Inferior parietal cortex (tissue), 1 donor: Measurements from ENCODE around the gene PRKCE.
"Not testable (repeated sequence)": the region's sequence is repeated elsewhere in the genome, so short reads cannot be mapped to it uniquely, and the experiment has no call there.

Experiments
- DNase-seq: peaks from one replicate; pipeline ENCODE4 v3.0.0-alpha.2; 2016; ENCODE audit errors: extremely low spot score

Gene PRKCE

DNA sequence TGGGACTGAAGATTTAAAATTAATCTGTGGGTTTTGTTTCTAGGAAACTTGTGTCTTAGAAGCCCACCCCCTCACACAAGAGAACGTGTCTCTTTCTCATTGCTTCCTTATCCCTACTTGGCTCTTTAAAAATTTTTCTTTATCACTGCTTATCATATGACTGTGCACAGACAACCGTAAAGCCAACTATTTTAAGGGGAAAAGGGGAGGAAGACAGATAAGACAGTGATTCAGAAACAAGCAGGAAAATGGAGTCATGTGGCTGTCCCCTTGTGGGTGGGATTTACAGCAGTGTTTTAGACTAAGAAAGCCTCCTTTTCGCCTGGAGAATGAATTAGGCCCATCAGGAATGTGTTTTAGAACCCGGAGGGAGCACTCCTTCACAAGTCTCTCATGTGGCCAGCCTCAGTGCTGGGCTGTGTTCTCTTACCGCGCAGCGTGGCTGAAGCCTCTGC lies 17.6 kb downstream of the PRKCE start:
- DNase-seq = no peak

DNA sequence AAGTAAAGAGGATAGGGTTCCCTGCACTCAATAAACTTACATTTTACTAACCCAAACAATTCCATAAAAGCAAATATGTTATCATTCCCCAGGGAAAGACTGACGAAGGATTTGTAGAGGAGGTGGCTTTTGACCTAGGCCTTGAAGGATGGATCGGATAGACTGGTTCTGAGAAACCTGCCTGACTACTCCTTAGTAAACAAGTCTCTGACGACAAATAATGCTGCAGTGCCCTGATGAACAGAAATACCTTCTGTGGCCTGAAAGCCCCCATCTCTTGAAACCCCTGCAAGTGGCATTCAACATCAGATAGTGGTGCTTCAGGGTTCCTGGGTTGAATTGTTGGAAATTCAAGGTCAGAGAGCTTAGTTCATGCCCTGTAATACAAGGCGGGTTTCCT lies 19.2 kb downstream of the PRKCE start:
- DNase-seq = no peak

DNA sequence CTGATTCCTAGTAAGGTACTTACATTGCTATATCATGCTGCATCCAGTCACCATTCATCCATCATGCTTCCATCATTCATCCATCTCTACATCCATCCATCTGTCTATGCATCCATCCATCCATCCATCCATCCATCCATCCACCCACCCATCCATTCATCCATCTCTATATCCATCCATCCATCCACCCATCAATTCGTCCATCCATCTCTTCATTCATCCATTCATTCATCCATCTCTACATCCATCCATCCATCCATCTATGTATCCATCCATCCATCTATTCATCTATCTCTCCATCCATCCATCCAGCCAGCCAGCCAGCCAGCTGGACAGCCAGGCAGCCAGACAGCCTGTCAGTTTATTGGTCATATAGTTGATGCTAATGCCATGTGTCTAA lies 20.7 kb downstream of the PRKCE start:
- no peak for DNase-seq

DNA sequence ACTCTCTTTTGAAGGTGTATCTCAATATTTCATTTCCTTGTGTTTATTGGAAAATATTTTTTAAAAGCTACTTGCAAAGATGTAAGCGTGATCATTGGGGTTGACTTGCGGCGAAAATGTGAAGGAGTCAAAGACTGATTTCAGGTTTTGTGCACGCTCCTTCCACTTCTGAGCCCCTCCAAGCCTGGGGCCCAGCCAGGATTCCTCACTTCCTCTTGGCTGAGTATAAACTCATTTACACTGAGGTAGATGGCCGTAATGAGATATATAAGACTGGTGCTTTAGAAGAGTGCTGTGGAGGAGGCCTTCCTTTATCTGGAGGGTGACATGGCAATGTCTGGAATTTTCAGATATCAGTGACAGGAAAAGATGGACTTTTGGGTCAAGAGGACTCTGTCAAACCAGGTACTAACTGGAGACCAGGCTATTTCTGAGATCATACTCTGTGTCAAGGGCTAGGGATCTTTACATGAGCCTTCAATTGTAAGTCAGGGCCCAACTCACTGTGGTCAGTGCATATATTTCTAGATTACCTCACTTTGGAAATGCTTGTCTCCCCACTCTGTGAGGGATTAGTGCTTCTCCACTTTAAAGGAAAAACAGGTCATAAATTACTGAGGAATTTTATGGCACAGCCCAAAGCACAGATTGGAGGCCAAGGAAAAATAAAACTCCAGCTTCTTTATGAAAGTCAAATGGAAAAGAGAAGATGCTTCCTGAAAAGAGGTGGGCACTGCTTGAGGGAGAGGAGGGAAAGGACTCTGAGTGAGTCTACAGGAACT lies 22.8 kb downstream of the PRKCE start:
- no peak for DNase-seq

DNA sequence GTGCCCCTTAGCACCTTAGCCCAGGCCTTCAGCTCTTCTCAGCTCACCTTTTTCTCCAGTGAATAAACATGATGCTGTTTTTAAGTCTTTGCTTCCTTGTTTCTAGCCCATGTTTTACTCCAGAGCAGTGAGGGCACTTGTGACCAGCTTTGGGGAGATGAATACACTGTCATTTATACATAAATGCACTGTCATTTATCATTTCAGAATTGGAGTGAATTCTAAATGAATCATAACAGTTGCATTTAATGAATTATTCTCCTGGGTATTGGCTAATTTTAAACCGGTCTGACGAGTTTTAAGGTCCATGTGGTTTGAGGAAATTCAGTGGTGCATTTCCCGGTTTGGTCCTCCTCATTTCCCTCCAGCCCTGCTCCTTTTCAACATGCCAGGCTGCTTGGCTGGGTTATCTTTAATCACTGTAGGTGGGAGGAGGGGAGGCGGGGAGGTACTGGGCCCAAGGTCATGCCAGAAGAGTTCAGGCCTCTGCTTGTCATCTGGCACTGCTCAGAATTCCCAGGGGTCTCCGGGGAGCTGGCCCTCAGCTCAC lies 23.9 kb downstream of the PRKCE start:
- DNase-seq = no peak

DNA sequence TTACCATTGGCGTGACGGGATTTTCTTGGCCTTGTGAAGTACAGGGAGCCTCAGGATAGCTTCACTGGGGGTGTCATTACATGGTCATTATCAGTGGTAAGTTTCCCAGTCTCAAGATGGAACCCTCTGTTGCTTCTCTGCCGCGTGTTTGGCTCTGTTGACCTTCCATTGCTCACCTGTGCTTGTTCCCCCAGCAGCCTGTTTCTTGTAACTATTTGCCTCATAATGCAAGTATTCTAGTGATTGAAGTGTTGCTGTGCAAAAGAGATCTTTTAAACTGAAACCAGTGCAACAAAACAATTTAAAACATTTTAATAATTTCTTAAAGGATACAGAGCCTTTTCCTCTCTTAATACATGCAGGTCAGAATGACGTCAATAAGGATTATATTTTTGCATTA lies 24.6 kb downstream of the PRKCE start:
- DNase-seq = no peak

DNA sequence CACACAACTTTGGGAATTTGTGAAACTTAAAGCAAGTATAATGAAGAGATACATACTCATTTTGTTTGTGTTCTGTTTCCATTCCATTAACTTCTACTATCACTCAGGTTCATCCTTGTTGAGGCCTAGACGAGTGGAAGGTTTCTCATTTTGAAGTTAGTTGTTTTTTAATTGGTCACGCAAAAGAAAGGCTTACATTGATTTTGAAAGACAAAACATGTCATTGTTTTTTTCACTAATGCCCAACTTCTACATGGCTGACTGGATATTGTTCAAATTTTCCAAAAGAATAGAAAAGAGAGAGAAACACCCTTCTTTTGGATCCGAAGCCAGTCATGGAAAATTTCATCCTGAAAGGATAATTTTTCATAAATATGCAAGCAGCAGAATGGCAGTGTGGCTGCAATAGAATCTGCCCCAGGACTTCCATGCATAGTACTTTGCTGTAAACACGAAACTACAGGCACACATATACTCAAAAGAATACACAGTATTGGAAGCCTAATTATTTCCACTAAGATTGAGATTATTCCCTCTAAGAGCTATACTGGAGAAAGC lies 27.4 kb downstream of the PRKCE start:
- DNase-seq = no peak

DNA sequence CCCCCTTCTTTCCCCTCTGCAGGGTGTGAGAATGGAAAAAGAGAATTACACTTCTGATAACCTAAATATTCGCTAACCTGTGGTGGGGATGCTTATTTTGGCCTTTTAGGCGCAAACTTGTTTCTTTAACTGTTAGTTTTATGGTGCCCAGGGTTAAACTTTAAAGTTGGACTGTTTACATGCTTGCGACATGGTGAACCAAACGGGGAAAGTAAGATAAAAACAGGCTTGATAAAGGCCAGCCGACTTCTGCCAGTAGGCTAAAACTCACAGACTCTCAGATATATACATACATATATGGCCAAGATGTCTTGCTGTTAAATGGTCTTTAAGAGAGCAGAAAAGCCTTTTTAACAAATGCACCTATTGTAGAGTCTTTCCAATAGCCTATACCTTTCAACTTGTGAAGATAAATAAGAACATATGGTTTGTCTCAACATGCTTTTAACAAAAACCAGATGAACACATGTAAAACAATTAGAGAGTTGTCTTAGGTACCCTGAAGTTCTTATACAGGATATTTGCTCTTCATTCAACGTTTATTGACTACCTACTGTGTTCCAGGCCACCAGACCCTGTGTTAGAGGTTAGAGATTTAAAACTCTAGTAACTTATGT lies 29.0 kb downstream of the PRKCE start:
- no peak for DNase-seq

DNA sequence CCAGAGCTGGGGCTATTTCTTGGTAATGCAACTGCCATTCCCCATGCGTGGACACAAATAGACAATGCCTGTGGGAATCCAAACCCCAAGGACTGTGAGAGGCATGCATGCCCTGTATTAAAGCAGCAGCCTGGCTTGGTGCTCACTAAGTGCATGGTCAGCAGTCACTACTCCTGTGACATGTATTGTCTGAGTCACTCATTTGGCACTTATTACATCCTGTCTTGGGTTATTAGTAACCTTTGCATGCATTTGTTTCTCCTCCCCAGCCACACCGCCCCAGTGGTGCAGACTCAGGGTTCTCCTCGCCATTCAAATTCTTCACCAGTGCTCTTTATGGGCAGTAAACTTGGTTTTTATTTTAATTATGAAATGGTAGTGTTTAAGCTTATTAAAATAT lies 30.2 kb downstream of the PRKCE start:
- DNase-seq = no peak

DNA sequence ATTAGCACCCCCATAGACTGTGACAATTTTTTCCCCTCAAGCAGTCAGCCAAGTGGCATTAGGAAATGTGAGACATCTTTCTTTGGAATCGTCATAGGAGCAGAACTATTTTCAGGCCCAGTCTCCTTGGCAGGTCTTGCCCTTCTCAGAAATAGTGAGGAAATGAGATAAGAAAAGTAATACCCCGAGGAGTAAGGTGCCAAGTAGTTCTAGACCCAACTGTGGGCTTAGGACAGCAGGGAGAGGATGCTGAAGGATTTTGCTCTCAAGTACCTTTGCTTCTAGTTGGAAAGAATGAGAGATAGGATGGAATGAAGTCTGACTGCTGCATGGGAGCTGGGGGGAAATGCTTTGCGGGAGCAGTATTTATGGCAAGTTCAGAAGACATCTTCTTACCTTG lies 31.8 kb downstream of the PRKCE start:
- DNase-seq = no peak

DNA sequence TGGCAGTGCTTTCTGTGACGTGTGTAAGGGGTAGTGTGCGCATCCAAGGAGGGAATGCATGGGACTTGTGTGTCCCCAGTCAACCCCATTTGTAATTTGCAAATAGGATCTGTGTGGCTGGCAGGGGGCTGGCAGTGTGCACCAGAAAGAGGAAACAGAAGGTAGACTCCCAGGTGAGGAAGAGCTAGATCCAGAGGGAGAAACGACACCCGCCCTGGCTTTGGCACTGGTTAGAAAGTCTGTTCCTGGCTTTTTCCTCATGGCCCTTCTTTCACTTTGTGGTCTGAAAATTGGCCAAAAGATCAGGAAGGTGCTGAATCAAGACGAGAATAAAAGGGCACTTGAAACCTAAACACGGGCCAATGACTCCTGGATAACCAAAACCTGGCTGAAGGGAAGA lies 33.3 kb downstream of the PRKCE start:
- DNase-seq = no peak

DNA sequence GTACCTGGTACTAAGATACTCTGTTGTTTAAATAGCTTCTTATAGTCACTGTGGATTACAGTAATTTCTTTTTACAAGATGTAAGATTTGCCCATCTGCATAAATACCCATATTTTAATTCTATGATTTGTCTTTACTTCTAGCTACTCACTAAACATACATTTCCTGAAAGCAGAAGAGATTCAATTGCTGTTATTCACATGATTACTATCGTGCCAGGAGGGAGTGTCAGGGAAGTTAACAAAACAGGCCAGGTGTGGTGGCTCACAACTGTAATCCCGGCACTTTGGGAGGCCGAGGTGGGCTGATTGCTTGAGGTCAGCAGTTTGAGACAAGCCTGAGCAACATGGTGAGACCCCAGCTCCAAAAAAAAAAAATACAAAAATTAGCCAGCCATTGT lies 33.8 kb downstream of the PRKCE start:
- no peak for DNase-seq

DNA sequence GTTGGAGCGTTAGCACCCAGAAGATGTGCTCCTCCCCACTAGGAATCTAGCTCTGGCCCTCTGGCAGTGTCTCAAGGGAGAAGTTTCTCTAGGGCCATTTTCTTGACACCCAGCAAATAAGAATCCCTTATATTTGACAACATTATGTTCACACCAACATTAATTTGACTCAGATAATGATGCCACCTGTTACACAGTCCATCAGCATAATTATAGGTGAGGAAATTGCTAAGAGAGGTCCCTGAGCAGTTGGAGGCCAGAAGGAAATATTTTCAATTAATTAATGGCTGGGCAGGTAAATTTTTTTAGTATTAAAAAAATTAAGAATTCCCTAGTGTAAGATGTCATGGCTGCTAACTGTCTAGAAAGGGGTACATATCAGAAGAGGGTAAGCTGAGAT lies 36.5 kb downstream of the PRKCE start:
- no peak for DNase-seq

DNA sequence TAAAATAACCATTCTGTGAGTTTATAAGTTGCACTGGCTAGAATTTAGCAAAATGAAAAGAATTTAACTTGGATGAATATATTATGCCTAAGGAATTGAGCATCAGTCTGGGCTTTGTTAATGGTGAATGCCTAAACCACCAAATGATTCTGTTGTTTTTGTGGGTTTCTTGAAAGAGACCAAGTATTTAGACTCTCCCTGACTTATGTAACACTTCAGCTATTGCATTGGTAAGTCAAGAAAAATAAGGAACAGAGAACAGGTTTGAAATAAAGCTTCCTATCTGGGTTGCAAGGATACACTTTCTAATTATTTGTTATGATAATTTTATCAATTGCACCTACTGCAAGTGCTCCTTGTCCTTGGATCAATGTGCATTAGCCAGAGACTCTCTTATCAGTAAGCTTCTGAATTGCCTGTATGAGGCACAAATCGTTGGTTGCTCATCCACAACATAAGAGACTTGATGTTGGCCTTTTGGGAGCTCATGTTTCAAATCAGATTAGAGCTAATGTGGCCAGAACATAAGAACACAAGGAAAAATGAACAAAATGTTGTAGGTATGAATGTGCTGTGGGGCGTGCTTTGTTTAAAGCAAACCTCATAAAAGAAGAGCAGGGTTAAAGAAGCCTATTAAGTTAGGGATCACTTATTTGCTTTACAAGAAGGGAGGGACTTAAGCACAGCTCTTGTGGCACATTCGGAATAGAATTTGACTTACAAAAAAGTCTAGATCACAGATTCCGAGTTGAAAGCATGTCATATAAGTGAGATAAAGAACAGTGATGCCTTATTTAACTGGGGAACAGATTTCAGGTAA lies 37.2 kb downstream of the PRKCE start:
- DNase-seq = no peak

DNA sequence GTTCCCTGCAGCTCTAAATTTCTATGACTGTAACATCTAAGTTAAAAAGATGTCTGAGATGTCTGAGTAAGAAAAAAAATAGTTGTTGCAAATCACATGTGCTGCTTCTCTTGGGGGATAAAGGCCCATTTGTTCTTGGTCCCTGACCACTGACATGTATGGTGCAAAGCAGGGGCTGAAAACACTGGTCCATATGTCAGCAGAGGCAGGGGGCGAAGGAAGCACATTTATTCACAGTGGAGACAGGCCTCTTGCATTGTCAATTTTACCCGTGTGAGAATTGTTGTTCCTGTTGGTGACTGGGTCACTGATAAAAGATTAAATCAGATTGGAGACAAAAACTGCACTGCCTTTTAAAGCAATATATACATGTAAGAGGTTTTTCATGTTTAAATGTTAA lies 38.8 kb downstream of the PRKCE start:
- DNase-seq = no peak

DNA sequence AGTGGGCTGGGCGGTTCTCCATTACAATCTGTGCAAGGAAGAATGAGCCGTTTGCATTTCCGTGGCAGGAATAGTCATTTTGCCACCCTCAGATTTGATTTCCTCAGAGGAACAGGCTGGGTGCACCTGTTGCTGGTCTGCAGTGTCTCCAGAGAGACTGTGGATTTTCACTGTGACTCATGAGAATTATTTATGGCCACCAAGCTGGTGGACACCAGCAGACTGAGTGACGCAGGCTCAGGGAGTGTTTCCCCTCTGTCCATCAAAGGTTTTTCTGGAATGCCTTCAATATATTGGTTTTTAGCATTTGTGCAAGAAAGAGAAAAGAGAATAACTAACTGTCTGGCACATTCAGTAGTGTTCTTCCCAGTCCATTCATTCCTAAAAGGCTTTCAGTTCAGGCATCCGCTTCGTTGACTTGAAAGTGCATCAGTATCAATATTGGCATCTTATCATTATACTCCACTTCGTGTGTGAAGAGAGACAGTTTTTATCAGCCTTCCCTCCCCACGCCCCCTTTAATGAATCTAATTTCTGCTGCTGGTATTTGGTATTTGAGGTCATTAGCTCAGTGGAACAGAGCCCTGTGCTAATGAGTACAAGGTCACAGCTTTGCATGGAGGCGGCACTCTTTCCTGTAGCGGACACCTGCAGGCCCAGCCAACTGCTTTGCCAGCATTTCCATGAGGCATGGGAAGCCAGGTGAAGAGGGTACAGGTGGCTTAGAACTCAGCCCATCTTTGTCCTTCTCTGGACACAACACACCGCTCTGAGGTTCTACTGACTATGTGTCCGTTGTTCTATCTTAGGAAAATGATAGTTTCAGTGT lies 39.9 kb downstream of the PRKCE start:
- DNase-seq = no peak

DNA sequence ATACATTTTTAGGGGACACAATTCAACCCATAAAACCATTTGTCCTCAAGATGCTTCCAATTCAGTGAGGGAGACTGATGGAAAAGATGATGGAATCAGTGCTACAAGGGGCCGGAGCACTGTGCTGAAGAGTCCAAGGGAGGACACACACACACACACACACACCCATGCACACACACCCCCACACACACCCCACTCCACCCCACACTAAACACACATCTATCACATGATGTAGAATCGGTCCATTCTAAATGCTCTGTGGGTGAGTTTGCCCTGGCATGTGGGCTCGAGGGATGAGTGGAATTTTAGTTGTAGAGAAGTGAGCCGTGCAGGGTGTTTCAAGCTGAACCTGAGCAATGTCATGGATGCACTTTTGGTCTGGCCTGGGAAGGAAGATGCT lies 41.1 kb downstream of the PRKCE start:
- no peak for DNase-seq

DNA sequence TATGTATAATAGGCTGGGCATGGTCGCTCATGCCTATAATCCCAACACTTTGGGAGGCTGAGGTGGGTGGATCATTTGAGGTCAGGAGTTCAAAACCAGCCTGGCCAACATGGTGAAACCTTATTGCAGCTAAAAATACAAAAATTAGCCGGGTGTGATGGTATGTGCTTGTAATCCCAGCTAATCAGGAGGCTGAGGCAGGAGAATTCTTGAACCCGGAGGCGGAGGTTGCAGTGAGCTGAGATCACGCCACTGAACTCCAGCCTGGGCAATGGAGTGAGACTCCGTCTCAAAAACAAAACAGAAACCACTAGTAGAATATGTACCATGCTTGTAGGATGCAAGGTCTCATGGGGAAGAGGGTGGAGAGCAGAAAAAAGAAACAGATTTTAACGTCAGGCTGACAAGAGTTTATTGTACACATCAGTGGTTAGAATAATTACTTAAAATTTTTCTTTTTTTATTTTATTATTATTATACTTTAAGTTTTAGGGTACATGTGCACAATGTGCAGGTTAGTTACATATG lies 44.1 kb downstream of the PRKCE start:
- not testable (repeated sequence) for DNase-seq

DNA sequence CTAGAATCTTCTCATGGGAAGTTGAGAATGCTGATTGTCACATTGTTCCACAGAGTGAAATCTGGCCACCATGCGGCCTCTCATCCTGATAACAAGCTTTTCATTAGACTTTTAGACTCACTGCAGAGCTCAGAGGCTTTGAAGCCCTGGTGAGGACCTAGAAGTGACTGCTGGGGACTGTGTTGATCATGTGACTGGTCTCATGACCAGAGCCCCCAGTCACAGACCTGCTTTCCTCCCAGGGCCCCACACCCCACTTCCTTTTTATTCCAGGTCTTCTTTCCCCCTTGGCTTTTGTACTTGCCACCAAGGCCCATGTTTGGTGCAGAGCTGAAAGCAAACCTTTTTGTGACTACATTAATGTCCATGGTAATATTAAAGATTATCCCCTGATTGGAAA lies 45.2 kb downstream of the PRKCE start:
- DNase-seq = no peak

DNA sequence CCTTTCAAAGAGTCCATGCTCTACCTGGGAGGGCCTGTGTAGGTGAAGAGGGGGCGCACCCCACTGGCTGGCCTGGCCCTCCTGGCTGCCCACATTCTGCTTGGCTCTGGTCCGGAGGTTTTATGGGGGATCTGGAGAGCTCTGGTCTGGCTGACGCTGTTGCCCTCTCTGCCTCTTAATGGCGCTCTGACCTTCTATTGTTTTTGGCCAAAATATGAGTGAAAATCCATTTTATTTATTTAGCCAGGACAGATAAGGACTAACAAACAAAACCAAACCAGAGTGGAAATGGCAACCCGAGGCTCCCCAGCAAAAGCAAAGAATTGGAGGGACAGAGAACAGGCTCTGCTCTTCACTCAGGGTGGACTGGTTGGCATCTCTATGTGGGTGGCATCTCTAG lies 45.7 kb downstream of the PRKCE start:
- DNase-seq = no peak

DNA sequence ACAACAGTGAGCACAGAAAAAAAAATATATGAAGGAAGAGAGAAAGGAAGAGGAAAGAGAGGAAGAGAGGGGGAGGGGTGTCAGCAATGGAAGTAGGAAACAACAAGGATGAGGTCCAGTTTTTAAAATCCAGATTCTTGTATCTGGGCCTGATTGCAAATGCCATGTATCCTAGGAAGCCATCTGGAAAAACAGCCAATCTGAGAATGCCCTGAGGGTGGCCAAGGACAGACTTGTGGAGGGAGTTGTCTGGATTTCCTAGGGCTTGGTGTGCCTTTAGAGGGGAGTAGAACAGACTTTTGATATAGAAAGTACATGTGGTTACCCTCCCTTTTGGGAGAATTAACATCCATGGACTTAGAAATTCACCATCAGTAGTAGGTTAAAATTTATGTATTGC lies 47.1 kb downstream of the PRKCE start:
- DNase-seq = no peak
